GM12864 (cell line): Measurements from ENCODE around the gene FAF1.

ENCODE experiments used
- DNase-seq: peaks from one replicate; pipeline ENCODE4 v3.0.0-alpha.2; 2011; ENCODE audit warnings: low read depth
- H3K4me3 ChIP-seq: 2 replicates; pipeline ENCODE4 v1.5.1; 2011; ENCODE audit warnings: mild to moderate bottlenecking, low read depth, low read length, control low read depth
- TF ChIP-seq, protein P1 (sequence below): IDR thresholded peaks from 2 replicates; pipeline ENCODE4 v1.5.1; 2011; ENCODE audit warnings: low read depth, mild to moderate bottlenecking, moderate library complexity, low read length, control low read depth, inconsistent platforms; ENCODE audit errors: missing control alignments

The FAF1 gene

DNA sequence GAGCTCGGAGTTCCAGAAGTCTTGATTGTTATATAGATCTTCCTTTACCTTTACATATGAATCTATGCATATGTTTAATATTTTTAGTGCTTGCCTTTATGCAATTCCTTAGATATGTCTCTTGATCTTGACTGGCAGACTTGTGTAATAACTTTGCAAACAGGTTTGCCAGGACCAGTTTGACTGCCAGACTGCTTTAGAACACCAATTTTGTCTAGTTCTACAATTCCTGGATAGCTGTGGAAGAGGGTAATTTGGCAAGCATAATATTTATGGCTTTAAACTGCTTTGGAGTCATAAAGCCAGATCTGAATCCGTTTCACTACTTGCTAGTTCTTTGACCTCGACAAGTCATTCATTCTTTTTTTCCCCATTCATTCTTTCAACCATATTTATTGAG lies 250.0 kb downstream of the FAF1 start:
- TF ChIP-seq, protein P1, sequence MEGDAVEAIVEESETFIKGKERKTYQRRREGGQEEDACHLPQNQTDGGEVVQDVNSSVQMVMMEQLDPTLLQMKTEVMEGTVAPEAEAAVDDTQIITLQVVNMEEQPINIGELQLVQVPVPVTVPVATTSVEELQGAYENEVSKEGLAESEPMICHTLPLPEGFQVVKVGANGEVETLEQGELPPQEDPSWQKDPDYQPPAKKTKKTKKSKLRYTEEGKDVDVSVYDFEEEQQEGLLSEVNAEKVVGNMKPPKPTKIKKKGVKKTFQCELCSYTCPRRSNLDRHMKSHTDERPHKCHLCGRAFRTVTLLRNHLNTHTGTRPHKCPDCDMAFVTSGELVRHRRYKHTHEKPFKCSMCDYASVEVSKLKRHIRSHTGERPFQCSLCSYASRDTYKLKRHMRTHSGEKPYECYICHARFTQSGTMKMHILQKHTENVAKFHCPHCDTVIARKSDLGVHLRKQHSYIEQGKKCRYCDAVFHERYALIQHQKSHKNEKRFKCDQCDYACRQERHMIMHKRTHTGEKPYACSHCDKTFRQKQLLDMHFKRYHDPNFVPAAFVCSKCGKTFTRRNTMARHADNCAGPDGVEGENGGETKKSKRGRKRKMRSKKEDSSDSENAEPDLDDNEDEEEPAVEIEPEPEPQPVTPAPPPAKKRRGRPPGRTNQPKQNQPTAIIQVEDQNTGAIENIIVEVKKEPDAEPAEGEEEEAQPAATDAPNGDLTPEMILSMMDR, result no peak

GRCh38 chr1:50707824-50708223 lies 252.2 kb downstream of the FAF1 start:
- TF ChIP-seq, protein P1, result no peak
- no peak for DNase-seq
- H3K4me3 ChIP-seq, result no peak overlapping the region

More for the DNA sequence above, 250.0 kb downstream of the FAF1 start:
- no peak overlapping the region for H3K4me3 ChIP-seq
- DNase-seq, result no peak

DNA sequence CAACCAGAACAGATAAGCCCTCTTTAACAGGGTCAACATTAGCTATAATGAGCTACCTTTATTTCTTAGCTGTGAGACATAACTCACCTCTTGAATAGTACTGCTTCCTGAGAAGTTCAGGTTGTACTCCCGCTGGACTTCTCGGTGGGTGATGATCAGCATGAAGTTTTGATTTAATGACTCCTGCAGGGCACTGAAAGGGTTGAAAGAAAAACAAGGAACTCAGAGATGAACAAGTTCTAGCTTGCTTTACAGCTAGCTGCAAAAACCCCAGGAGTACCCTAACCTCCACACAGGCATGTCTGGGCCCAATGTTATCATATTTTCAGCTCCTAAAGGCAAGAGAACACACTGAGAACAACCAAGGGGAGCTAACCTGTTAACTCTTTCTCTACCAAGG lies 254.4 kb downstream of the FAF1 start:
- no peak for DNase-seq
- TF ChIP-seq, protein P1, result no peak
- H3K4me3 ChIP-seq, result no peak overlapping the region

DNA sequence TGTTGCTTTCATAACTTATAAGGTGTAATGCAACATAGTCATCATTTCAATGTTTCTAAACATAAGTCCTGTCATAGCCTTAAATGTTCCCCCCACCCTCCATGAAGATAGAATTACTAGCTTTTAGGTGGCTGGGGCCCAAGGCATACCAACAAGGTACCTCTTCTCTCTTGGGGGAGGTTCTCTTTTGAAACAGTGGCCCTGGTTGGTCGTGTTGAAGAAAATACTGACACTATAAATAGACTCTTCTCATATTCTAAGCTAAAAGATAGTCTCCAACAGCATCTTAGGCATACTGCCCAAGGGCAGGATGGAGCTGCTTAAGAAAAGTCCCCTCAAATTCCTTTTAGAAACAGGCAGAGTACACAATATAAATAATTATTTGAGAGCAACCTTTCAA lies 255.0 kb downstream of the FAF1 start:
- TF ChIP-seq, protein P1, result no peak
- H3K4me3 ChIP-seq, result no peak overlapping the region
- no peak for DNase-seq

GRCh38 chr1:50704126-50704525 lies 255.9 kb downstream of the FAF1 start:
- TF ChIP-seq, protein P1, result peak; percentile 63
- no peak overlapping the region for H3K4me3 ChIP-seq
- DNase-seq, result no peak

DNA sequence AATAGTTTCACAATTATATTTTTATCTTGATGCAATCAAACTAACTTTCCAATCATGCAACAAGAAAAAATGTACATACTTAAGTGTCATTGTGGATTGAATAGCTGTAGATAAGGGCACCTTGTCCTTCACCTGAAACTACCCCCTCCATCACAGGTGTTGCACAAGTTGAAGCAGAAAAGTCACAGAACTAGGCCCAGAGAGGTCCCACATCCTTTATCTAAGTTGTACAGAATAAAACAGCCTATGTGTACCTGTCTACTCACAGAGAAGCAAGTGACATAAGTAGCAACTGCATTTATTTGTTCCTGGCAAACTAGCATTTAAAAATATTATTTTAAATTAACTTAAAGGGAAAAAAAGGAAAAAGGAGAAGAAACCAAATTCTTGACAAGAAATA lies 256.8 kb downstream of the FAF1 start:
- TF ChIP-seq, protein P1, result no peak

GRCh38 chr1:50702395-50702794 lies 257.7 kb downstream of the FAF1 start:
- H3K4me3 ChIP-seq, result no peak overlapping the region
- TF ChIP-seq, protein P1, result no peak
- DNase-seq, result no peak

More for the DNA sequence above, 256.8 kb downstream of the FAF1 start:
- H3K4me3 ChIP-seq, result no peak overlapping the region
- DNase-seq, result no peak
